ENCODE data around the gene VASH2. TPM values are rescaled to one million over a fixed set of nuclear protein-coding genes. Genes with fewer than 3 reads are reported as not detected.

VASH2 gene
- total and polyA plus RNA-seq, 2 of the 8 experiments (the other 6 are each of a cell fraction or from before 2014, with no cell fraction given) = 44.0 to 187 TPM

DNA sequence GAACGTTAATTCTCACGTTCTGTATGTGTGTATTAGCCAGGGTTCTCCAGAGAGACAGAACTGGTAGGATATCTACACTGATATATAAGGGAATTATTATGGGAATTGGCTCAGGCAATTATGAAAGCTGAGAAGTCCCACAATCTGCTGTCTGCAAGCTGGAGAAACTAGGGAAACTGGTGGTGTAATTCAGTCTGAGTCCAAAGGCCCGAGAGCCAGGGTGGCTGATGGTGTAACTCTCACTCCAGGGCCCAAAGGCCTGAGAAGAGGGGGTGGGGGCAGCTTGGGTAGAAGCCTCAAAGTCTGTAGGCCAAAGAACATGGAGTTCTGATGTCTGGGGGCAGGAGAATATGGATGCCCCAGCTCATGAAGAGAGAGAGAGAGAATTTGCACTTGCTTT, 13.3 kb upstream of the VASH2 start:
- Histone ChIP-seq H4K91ac (replicated peaks; ENCODE audit: insufficient read length, low read length) (no peak overlapping the region), H3K18ac (ENCODE audit: extremely low read depth, low read length) (no peak overlapping the region), H3K14ac (ENCODE audit: insufficient read length) (no peak overlapping the region), H4K8ac (ENCODE audit: extremely low read depth, insufficient read depth, low read length) (no peak overlapping the region), H2AFZ (ENCODE audit: low read length) (no peak overlapping the region), H3K27ac (ENCODE audit: low read depth, low read length) (no peak overlapping the region), H3K56ac (replicated peaks; ENCODE audit: insufficient read length, low read depth, low read length) (no peak overlapping the region), H3K79me1 (ENCODE audit: low read depth, low read length) (no peaks in the 10 kb centered on the region), H3K4me1 (replicated peaks in 1 of 4; ENCODE audit: control insufficient read depth in 3 of 4, insufficient read depth in 4 of 4, low read length in 3 of 4) (peaks cover 4 to 8% (median 6%) of the 10 kb centered on the region in 4 experiments; a peak in 6 of 7 replicates), H3K4me2 (ENCODE audit: insufficient read depth in 1 of 2, low read depth in 2 of 2, low read length in 2 of 2) (no peak overlapping the region), H2BK12ac (ENCODE audit: low read depth, low read length) (no peak overlapping the region), H2AK5ac (ENCODE audit: low read depth, low read length) (no peak overlapping the region), H2BK120ac (replicated peaks; ENCODE audit: low read depth, low read length) (no peak overlapping the region), H2BK5ac (ENCODE audit: low read depth, low read length) (no peak overlapping the region), H3K4me3 (ENCODE audit: extremely low read depth in 1 of 4, insufficient read depth in 2 of 4, low read depth in 3 of 4, low read length in 4 of 4) (no peak overlapping the region), H3K23ac (ENCODE audit: insufficient read length) (no peak overlapping the region), H3K9ac (replicated peaks in 1 of 4; ENCODE audit: extremely low read depth in 1 of 4, low read depth in 3 of 4, low read length in 3 of 4) (no peak overlapping the region), H3K27me3 (replicated peaks in 1 of 4; ENCODE audit: control insufficient read depth in 3 of 4, extremely low read depth in 1 of 4, insufficient read depth in 3 of 4, low read length in 3 of 4) (peaks cover 0 to 2% (median 0%) of the 10 kb centered on the region in 4 experiments; a peak in 1 of 7 replicates), H3K4ac (replicated peaks; ENCODE audit: insufficient read length, low read depth, low read length) (no peak overlapping the region), H3K23me2 (ENCODE audit: low read depth, low read length) (no peaks in the 10 kb centered on the region), H3K79me2 (ENCODE audit: control insufficient read depth in 1 of 2, insufficient read depth in 2 of 2, low read length in 2 of 2) (no peaks in the 10 kb centered on the region), H4K5ac (ENCODE audit: insufficient read length, low read depth, low read length) (no peak overlapping the region), H2BK20ac (ENCODE audit: low read length) (no peak overlapping the region), H3K36me3 (ENCODE audit: control insufficient read depth in 2 of 4, insufficient read depth in 4 of 4, low read length in 3 of 4) (no peaks in the 10 kb centered on the region), H3K9me3 (ENCODE audit: insufficient read depth in 2 of 2, low read depth in 1 of 2, low read length in 1 of 2) (0 out of 4 replicates have a peak, but pooled peaks cover 0 to 2% of the 10 kb centered on the region in 2 experiments), H4K20me1 (replicated peaks in 1 of 2; ENCODE audit: control insufficient read depth in 1 of 2, insufficient read depth in 2 of 2, low read length in 2 of 2) (no peaks in the 10 kb centered on the region), H2BK15ac (ENCODE audit: low read length) (no peak overlapping the region)
- FAIRE-seq (no peak), DNase-seq (ENCODE audit: low read depth in 1 of 2, low spot score in 2 of 2) (no peak)
- CTCF ChIA-PET (ENCODE audit: partially characterized antibody) = interaction anchor here (0.8 to 1.3 kb wide), 5 partner anchors 13 to 58 kb away, joined by 3 read pairs; no protein-coding TSS in a partner anchor
- WGBS, 2 experiments (ENCODE audit: extremely low coverage in 1 of 2, insufficient coverage in 1 of 2, insufficient read length in 1 of 2, insufficient replicate concordance in 2 of 2, low coverage in 1 of 2, low lambda C conversion rate in 2 of 2, missing lambda C conversion rate in 1 of 2) = 96% methylated on average over 3 of the region's 3 CpGs; no CpG with 5 or more reads in 1 of the 2 experiments
- POLR2A ChIA-PET (ENCODE audit: partially characterized antibody) = interaction anchor here (0.5 to 2.7 kb wide), 10 partner anchors 9 to 70 kb away, joined by 3 to 9 read pairs (median 5); partner anchors contain the start of gene VASH2
- TF ChIP-seq CBX8 (IDR thresholded peaks at IDR 0.05; ENCODE audit: borderline replicate concordance, low read depth, low read length) (no peak), TAF1 (IDR thresholded peaks at IDR 0.05; ENCODE audit: low read depth, low read length) (no peak), CHD1 (IDR thresholded peaks at IDR 0.05; ENCODE audit: low read depth, low read length) (no peak), ASH2L (IDR thresholded peaks at IDR 0.05; ENCODE audit: low read length) (no peak), SAP30 (IDR thresholded peaks at IDR 0.05; ENCODE audit: insufficient read depth, insufficient replicate concordance, low read length) (no peak), CTBP2 (IDR thresholded peaks at IDR 0.05; ENCODE audit: borderline replicate concordance, insufficient read depth, insufficient read length, low read length) (no peak), SP2 (IDR thresholded peaks at IDR 0.05; ENCODE audit: low read length) (no peak)
- TF ChIP-seq, protein P1, sequence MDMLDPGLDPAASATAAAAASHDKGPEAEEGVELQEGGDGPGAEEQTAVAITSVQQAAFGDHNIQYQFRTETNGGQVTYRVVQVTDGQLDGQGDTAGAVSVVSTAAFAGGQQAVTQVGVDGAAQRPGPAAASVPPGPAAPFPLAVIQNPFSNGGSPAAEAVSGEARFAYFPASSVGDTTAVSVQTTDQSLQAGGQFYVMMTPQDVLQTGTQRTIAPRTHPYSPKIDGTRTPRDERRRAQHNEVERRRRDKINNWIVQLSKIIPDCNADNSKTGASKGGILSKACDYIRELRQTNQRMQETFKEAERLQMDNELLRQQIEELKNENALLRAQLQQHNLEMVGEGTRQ (IDR thresholded peaks at IDR 0.05; ENCODE audit: low read length) = no peak
- TF ChIP-seq, protein P2, sequence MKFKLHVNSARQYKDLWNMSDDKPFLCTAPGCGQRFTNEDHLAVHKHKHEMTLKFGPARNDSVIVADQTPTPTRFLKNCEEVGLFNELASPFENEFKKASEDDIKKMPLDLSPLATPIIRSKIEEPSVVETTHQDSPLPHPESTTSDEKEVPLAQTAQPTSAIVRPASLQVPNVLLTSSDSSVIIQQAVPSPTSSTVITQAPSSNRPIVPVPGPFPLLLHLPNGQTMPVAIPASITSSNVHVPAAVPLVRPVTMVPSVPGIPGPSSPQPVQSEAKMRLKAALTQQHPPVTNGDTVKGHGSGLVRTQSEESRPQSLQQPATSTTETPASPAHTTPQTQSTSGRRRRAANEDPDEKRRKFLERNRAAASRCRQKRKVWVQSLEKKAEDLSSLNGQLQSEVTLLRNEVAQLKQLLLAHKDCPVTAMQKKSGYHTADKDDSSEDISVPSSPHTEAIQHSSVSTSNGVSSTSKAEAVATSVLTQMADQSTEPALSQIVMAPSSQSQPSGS (IDR thresholded peaks at IDR 0.05; ENCODE audit: low read length) = no peak
- TF ChIP-seq, protein P3, sequence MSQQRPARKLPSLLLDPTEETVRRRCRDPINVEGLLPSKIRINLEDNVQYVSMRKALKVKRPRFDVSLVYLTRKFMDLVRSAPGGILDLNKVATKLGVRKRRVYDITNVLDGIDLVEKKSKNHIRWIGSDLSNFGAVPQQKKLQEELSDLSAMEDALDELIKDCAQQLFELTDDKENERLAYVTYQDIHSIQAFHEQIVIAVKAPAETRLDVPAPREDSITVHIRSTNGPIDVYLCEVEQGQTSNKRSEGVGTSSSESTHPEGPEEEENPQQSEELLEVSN (IDR thresholded peaks at IDR 0.05) = no peak
